Measurements from ENCODE around the gene MS4A6E.

- TF ChIP-seq CTCF (IDR thresholded peaks at IDR 0.05), result no peak
- no peak for TF ChIP-seq EP300 (IDR thresholded peaks at IDR 0.05)
- no peak for TF ChIP-seq POLR2AphosphoS5 (IDR thresholded peaks at IDR 0.05)
These were observed at the start of gene MS4A6E for GRCh38 chr11:60326955-60327354.

All from suprapubic skin (tissue), 4 donors.